Measurements from ENCODE around the gene NADSYN1.

NADSYN1 gene

DNA sequence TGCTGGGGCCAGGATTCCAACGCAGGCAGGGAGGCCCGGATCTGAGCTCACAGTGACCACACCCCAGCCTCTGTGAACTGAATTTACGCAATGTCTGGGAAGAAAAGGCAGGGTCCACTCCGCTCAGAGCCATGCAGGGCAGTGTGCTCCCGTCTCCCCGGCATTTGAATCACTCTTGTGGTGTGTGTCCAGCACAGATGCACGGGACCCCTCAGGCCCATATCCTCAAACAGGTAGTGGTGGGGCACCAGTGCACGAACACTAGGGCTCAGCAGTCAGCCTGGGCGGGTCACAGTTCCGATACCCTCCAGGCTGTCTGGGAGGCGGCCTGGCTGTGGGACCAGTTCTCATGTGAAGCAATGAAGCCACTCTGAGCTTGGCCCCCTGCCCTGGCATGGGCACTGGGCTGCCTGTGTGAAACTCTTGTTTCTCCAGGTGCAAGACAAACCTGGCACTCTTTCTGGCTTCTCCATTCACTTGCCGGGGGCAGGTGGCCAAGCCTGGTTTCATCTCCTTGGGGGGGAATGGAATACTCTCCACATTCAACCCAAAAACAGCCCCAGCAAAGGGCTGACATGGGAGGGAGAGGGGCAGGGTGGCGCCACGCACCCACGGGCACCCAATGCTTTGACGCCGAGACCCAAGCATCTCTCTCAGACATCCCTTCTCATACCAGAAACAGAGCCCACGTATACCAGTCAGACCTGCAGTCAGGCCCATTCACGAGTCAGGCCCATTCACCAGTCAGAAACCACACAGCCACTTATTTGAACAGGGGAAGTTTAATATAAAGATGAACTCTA, 19.2 kb upstream of the NADSYN1 start:
- no peak for DNase-seq (ENCODE audit: low read depth in 2 of 2)

DNA sequence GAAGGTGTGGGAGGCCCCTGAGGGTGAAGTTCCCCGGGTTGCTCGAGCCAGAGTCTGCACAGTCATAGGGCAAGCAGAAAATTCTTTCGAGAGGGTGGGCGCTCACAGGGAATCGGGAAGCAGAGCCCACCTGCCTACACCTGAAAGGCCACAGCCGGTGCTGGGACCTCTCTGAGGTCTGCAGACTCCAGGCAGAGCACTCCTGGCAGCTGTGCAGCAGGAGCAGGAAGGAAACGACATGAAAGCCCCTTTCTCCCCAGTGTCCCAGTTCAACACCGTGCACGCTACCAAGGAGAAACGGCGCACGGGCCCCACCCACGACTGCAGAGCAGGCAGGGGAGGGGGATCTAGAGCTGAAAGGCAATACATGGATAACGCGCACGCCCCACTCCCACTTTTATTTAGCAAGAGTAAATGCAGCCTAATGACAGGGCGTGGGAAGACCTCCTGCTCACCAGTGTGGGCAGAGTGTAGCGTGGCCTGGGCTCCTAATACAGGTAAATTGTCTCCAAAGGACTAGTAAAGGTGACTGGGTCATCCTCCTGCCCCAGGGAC, 18.4 kb upstream of the NADSYN1 start:
- DNase-seq (ENCODE audit: low read depth in 2 of 2), result no peak

DNA sequence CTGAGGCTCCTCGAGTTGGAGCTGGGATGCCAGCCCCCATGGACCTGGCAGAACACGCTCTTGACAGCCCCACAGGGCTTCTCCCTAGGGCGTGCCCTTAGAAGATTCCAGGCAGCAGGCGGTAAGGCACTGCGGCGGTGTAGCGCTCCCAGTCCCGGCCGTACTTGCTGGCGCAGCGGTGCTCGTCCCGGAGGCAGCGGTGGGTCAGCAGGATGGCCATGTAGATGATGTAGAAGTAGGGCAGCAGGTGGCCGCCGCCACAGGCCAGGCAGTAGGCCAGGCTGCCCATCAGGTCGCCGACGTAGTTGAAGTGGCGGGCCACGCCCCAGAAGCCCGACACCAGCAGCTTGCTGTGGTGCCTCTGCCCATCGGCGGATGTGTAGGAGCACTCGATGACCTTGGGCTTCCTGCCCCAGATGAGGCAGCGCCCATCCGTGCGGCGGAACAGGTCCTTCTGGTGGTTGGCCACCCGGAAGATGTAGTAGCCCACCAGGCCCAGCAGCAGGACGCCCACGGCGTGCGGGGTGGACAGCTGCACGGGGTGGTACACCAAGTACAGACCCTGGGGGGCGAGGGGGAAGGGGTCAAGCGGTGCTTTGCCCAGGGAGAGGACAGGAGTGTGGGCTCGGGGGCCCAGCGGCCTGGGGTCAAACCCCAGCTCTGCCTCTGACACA, 17.6 kb upstream of the NADSYN1 start:
- no peak for DNase-seq (ENCODE audit: low read depth in 2 of 2)

DNA sequence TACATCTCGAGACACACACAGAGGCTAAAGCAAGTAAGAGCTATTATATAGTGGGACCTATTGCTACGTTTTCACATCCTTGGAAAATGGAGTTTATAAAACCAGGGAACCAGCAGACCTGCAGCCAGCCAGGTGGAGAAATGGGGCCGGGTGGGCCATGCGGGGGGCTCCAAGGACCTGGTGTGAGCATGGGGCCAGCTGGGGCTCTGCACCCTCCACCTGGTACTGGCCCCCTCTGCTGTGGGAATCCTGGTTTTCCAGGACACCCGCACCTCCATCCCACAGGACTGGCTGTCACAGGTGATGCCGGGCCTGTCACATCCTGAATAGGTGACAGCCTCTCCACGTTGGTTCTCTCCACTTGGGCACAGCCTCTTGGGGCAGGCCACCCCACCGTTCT, 16.1 kb upstream of the NADSYN1 start:
- no peak for DNase-seq (ENCODE audit: low read depth in 2 of 2)

DNA sequence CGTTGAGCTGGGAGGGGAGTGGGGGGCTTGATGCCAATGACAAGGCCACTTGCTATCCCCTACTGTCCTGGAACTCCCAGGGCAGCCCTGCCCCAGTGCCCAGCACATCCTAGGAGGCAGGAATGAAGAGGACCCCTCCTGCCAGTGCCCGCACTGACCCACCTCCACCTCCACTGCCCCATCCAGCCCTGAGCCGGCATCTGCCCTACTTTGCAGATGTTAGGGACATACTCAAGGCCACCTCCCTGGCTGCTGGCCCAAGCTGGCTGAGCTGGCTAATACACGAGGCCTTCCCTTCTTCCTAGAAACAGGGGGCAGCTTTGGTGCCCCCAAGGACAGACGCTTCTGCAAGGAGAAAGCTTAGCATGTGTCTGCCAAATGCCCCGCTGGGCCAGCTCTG, 15.6 kb upstream of the NADSYN1 start:
- DNase-seq (ENCODE audit: low read depth in 2 of 2), result no peak

DNA sequence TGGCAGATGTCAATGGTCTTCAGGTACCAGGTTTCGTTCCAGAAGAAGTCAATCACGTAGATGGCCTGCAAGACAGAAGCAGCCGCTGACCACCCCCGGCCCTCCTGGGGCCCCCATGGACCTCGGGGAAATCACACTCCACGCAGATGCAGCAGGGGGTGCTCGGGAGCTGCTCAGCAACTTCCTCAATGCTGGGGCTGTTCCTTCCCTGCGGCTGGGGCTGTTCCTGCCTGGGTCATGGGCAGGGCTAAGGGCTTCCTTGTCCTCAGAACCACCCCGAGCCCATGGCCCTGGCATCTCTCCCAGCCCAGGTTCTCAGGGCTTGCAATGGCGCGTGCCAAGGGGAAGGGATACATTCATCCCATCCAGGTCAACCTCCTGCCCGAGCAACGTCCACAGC, 15.1 kb upstream of the NADSYN1 start:
- DNase-seq (ENCODE audit: low read depth in 2 of 2), result no peak

DNA sequence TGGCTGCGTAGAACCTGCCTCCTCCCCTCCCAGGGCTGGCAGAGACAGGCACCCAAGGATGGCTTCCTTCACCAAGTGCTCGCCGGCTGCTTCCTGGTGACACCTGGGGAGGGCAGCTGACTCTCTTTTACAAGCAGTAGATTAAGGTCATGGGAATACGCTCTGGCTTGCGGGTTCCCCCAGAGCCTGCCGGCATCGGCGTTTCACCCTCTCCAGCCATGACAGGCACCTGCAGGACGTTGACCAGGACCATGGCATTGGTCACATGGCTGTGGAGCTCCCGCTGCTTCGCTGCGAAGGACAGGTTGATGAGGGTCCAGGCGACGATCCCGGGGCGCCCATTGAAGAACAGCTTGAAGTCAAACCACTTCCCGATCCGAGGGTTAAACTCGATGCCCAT, 14.4 kb upstream of the NADSYN1 start:
- DNase-seq (ENCODE audit: low read depth in 2 of 2), result no peak

DNA sequence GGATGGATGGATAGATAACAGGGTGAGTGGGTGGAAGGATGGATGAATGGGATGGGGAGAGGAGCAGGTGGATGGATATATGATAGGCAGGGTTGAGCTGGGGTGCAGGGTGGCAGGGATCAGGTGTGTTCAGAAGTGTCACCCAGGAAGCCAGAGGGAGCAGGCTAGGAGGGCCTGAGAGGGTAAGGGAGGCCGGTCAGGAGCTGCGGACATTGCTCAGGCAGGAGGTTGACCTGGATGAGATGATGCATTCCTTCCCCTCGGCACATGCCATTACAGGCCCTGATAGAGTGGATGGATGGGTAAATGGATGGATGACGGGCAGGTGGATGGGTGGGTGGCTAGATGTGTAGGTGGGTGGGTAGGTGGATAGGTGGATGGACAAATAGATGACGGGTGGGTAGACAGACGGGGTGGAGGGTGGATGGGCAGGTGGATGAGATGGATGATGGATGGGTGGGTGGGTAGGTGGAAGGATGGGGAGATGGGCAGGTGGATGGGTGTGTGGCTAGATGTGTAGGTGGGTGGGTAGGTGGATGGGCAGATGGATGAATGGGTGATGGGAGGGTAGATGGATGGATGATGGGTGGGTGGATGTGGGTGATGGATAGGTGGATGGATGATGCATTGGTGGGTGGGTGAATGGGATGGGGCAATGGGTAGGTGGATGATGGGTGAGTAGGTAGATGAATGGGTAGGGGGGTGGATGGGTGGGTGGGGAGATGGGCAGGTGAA, 12.8 kb upstream of the NADSYN1 start:
- DNase-seq (ENCODE audit: low read depth in 2 of 2), result no peak

DNA sequence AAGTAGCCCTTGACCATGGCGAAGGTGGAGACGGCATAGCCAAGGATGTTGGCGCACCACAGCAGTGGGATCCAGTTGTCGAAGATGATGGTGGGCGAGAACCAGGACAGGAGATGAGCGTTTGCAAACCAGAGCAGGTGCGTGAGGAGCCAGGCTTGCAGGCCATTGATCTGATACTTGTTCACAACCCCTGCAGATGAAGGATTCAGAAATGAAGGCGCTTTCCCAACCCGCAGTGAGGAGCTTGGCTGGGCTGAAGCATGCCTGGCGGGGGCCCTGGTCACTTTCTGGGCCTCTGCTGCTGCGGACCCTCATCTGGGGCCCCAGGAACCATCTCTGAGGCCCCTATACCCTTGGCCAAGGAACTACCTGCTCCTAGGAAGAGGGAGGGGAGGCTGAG, 11.8 kb upstream of the NADSYN1 start:
- DNase-seq (ENCODE audit: low read depth in 2 of 2), result no peak

DNA sequence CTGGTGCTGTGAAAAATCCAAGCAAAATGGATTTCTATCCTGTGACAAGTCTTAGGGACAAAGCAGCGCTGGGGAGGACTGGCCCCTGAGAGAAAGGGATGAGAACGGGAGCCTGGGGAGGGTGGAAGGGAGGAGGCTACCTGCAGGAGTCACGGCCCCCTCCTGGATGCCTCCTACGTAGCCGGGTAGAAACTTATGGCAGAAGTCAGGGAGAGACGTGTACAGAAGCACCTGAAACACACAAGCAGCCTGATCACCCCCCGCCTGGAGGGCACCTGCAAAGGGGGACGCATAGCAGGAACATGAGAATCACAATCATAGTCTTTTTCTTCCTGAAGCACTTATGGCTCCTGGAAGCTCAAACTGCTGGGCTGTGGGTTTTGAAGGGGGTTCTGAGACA, 10.9 kb upstream of the NADSYN1 start:
- DNase-seq (ENCODE audit: low read depth in 2 of 2), result no peak

DNA sequence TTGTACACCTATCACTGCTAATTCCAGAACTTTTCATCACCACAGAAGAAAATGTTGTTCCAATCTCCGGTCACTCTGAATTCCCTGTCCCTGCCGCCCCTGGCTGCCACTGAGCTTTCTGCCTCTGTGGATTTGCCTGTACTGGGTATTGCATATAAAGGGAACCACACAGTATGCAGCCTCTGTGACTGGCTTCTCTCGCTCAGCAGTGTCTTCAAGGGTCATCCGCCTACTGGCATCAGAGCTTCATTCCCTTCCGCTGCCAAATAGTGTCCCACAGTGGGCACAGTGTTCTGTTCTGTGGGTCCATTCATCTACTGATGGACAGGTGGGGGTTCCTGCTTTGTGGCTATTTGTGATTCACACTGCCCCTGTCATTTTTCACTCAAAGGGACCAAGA, 10.1 kb upstream of the NADSYN1 start:
- no peak for DNase-seq (ENCODE audit: low read depth in 2 of 2)

DNA sequence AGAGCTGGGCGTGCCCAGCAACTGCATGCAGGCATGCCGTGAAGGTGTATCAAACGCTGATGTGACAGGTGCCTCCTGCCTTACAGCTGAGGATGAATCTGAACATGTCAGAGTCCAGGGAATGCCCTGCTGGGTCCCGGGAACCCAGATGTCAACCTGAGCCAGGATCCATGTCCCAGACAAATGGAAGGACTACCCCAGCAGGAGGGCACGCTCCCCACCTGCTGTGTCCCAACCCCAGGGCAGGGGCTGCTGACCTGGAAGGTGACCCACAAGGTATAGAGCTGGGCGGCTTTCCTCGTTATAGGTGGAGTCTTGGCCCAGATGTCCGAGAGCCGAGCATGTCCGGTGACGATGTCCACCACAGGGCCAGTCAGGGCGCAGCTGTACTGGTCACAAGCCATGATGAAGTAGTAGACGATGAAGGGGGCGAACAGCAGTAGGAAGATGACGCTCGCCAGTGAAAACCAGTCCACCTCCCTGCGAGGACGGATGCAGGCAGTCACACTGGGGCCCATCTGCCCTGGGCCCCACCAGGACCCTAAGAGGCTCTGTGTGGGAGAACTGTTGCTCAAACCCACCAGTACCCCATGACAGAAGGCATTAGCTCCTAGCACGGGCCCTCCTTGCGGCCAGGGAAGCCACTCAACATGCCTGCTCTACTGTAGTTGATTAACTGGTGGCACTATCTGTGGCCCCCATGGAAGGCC, 9.1 kb upstream of the NADSYN1 start:
- DNase-seq (ENCODE audit: low read depth in 2 of 2), result no peak

DNA sequence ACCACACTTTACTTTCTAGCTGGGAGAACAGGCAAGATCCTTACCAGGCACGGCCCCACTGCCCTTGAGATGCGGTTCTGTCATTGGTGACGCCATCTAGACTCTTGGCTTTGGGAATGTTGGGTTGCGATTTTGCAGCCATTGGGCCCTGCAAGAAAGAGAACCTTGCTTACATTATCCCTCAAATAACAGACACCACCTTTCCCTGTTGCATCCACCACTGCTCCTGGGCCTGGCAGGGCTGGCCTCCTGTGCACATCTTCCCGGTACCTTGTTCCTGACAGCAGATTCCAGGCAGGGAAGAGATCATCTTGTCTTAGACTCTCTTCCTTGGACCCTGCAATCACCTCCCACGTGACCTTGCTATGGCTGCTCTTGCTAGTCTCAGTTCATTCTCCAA, 8.2 kb upstream of the NADSYN1 start:
- DNase-seq (ENCODE audit: low read depth in 2 of 2), result no peak

DNA sequence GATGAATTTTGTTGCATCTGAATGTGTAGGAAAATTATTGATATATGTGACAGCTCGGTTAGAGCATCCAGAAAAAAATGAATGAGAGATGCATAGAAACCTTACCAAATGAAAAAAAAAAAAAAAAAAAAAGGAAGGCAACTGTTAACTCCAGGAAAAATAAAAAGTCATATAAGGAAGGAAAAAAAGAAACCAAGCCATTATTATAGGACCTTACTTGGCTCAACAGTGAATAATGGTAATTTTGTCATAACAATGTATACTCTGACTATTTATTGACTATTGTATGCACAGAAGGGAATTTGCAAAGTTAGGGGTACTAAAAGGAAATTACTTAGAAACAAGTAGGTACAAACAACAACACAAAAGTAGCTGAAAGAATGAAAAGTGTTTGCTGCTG, 6.9 kb upstream of the NADSYN1 start:
- DNase-seq (ENCODE audit: low read depth in 2 of 2), result no peak

DNA sequence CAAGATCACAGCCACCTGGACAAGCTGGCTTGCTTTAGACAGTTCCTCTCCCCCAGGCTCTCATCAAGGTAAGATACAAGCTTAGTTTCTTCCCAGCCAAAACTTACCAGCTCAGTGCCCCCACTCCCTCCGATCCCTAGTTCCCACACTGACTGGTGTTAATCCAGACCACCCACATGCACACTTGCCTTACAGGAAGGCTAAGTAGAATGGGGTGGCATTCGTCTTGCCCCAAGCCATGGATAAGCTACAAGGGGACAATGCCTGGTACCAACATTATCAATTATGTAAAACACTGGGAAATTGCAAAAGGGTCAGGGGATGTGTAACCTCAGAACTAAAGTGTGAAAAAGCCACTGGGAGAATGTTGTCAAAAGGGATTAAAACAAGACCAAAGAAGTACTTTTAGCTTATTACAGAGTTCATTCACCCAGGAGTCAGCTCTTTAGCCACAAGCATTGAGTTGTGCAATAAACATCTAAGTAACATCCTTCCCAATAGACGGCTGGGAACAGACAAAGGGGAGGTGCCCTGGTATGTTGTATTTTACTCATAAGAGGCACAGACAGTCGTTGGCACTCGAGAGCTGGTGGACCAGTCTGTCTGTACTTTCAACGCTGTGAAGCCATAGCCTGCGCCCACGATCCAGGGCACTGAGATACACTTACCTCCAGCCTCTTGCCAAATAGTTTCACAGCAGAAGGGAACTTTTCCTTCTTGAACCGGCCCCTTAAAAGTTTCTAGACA, 5.9 kb upstream of the NADSYN1 start:
- no peak for DNase-seq (ENCODE audit: low read depth in 2 of 2)

DNA sequence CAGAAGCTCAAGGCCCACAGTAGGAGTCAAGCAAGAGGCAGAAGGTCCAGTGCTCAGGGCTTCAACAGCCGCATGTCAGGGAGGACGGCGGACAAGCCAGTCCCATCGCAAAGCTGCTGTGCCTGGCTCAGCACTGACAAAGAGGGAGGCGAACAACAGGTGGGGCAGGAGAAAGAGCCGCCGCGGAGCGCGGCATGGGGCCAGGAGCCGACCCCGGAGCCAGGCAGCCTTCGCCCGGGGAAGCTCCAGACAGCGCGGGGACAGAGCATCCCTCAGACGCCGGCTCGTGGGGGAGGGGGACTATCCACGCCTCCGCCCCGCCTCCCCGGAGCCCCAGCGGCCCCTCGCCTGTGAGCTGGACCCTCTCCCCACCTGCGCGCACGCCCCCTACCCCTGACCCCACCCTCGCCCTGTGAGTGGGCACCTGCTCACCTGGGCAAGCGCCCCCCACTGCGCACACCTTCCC, 5.2 kb upstream of the NADSYN1 start:
- peak in 1 of 2 donors; percentile 17 for DNase-seq (ENCODE audit: low read depth in 2 of 2)

DNA sequence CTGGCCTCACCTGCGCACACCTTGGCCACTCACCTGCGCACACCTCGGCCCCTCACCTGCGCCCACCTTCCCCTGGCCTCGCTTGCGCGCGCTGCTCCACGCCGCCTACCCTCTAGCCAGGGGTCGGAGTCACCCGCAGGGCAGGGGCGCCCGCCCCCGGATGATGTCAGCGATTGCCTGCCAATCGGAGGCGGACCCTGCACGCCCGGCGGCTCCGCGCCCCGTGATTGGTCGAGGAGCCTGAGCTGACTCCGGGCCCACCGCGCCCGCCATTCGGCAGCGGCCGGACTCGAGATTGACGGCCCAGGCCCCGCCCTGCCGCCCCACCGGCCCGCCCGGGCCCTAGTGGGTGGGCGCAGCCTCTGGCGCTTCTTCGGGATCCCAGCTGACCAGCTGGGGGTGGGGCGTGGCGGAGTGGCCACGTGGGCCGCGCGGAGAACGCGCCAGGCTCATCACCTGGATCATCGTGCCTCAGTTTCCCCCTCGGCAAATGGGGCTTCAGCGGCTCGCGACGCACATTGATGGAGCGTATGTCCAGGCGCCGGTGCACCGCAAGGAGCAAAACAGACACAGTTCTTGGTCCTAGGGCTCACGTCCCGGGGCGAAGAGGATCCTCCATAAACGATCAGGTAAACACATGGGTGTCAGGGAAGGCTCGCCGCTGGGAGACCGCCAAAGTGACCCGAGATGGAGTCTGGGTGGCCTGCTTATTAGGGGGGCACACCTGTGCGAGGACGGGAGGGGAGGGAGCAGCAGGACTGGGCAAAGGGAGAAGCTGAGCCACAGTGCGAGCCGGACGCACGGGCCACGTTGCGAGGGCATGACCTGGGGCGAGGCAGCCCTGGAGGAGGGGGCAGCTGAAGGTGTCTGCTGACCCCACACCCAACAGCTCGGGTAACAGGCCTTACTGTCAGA, 4.5 kb upstream of the NADSYN1 start, which contains the start of gene DHCR7:
TSS of gene DHCR7 (minus strand) at position 137 of the 915 bp plus-strand sequence. CDS start 3,441 bp downstream, outside the sequence.
- peak; percentile 94 to 95 for DNase-seq (ENCODE audit: low read depth in 2 of 2)

DNA sequence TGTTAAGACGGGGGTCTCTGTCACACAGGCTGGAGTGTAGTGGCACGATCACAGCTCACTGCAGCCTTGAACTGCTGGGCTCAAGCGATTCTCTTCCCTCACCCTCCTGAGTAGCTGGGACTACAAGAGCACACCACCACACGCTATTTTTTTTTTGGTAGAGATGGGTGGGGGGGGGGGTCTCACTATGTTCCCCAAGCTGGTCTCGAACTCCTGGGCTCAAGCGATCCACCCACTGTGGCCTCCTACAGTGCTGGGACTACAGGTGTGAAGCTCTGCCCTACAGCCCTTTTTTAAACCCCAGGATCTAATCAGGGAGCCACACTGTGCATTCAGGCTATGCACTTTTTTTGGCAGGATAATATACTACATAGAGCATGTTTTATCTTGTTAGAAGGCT, 3.4 kb upstream of the NADSYN1 start:
- DNase-seq (ENCODE audit: low read depth in 2 of 2), result no peak

DNA sequence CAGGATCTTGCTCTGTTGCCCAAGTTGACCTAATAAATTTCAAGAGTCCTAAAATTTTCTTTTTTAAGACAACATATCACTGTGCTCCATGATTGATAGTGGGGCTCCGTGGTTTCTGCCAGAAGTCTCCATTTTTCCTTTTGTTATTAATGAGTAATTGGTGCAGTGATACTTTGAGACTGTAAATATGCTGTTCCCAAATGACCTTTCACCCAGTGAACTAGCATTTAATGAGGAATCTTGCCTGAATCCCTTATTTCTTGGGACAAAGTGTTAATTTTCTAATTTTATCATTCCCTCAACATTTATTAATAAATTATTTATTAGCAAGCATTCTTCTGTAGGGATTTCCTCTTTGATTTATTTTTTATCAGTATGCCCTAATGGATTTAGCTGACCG, 2.5 kb upstream of the NADSYN1 start:
- DNase-seq (ENCODE audit: low read depth in 2 of 2), result no peak

DNA sequence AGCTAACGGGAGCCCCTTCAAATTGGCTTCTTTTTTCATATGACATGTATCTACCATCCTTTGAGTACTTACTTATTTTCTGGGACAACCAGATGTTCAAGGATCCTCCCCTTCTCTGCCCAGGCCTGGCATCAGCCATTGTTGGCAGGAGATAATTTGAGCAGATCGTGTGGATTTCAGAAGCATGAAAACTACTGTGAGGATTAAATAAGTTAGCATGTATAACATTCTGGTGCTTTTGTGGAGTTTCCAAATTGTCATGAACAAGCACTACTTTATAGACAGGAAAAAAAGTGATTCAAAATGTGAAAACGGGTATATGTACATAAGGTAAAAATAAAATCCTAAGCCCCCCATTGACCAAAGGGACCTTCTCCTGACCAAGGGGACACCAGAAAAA, 2.1 kb upstream of the NADSYN1 start:
- no peak for DNase-seq (ENCODE audit: low read depth in 2 of 2)
